Keratinocyte (primary cell): ENCODE results near the gene PPL. TPM values are rescaled to one million over a fixed set of nuclear protein-coding genes. Genes with fewer than 3 reads are reported as not detected.

ENCODE experiments used
- DNase-seq: peaks from one replicate; pipeline ENCODE4 v3.0.0-alpha.2; 2011; ENCODE audit warnings: low read depth, missing footprints, low spot score
- FAIRE-seq: peaks from 2 replicates; lab custom pipeline; 2011; peaks lifted over from hg19 to GRCh38; lab: Jason Lieb, UNC
- H2AFZ ChIP-seq: 2 replicates; pipeline ENCODE4 v1.6.0; 2012; ENCODE audit warnings: low read length, control low read depth, inconsistent platforms; ENCODE audit not compliant: control insufficient read depth
- H3K27ac ChIP-seq: 2 replicates; pipeline ENCODE4 v1.5.1; 2011; ENCODE audit warnings: low read length; ENCODE audit not compliant: control insufficient read depth, insufficient read depth
- H3K27me3 ChIP-seq: 3 replicates; pipeline ENCODE4 v1.6.0; 2011; ENCODE audit warnings: low read length; ENCODE audit not compliant: control insufficient read depth, insufficient read depth; ENCODE audit errors: extremely low read depth
- H3K36me3 ChIP-seq, 2 experiments: 2 replicates in 1 of 2; 3 replicates in 1 of 2; pipeline ENCODE4 v1.5.1; 2011; ENCODE audit warnings: low read length in 2 of 2, mild to moderate bottlenecking in 1 of 2; ENCODE audit not compliant: control insufficient read depth in 2 of 2, insufficient read depth in 2 of 2; ENCODE audit errors: extremely low read depth in 1 of 2
- H3K4me1 ChIP-seq: 3 replicates; pipeline ENCODE4 v1.5.1; 2011; ENCODE audit warnings: low read length; ENCODE audit not compliant: control insufficient read depth, insufficient read depth; ENCODE audit errors: extremely low read depth
- H3K4me2 ChIP-seq: 3 replicates; pipeline ENCODE4 v1.6.0; 2011; ENCODE audit warnings: low read depth, low read length; ENCODE audit not compliant: control insufficient read depth, insufficient read depth; ENCODE audit errors: extremely low read depth
- H3K4me3 ChIP-seq, 3 experiments: fragments of 200-600 bp in 1 of 3; sonication (generic) in 1 of 3; 2 replicates in 2 of 3; 3 replicates in 1 of 3; pipeline ENCODE4 v1.5.1; 2011 to 2016; ENCODE audit warnings: low read length in 3 of 3, mild to moderate bottlenecking in 3 of 3, control low read depth in 2 of 3, inconsistent platforms in 1 of 3, low read depth in 1 of 3, mixed read lengths in 1 of 3, mixed run types in 1 of 3, moderate library complexity in 1 of 3; ENCODE audit not compliant: control insufficient read depth in 2 of 3, insufficient read depth in 2 of 3; ENCODE audit errors: extremely low read depth in 1 of 3
- H3K79me2 ChIP-seq: 2 replicates; pipeline ENCODE4 v1.6.0; 2012; ENCODE audit warnings: low read length; ENCODE audit not compliant: control insufficient read depth, insufficient read depth
- H3K9ac ChIP-seq: 3 replicates; pipeline ENCODE4 v1.6.0; 2011; ENCODE audit warnings: low read length; ENCODE audit not compliant: control insufficient read depth, insufficient read depth; ENCODE audit errors: extremely low read depth
- H3K9me1 ChIP-seq: 3 replicates; pipeline ENCODE4 v1.6.0; 2011; ENCODE audit warnings: low read length; ENCODE audit not compliant: control insufficient read depth, insufficient read depth; ENCODE audit errors: extremely low read depth
- H3K9me3 ChIP-seq: 2 replicates; pipeline ENCODE4 v1.5.1; 2012; ENCODE audit warnings: low read depth, low read length; ENCODE audit not compliant: control insufficient read depth
- H4K20me1 ChIP-seq: 3 replicates; pipeline ENCODE4 v1.6.0; 2011; ENCODE audit warnings: low read length; ENCODE audit not compliant: control insufficient read depth, insufficient read depth; ENCODE audit errors: extremely low read depth
- CTCF ChIP-seq, 3 experiments: IDR thresholded peaks in 1 of 3; conservative IDR thresholded peaks in 1 of 3; optimal IDR thresholded peaks in 1 of 3; 2 replicates in 2 of 3; 3 replicates in 1 of 3; pipeline versions ENCODE3 to v1.5.1; 2011; ENCODE audit warnings: low read length in 3 of 3, mild to moderate bottlenecking in 3 of 3, moderate library complexity in 2 of 3, control low read depth in 1 of 3, inconsistent platforms in 1 of 3; ENCODE audit not compliant: insufficient read depth in 2 of 3; ENCODE audit errors: extremely low read depth in 1 of 3
- EZH2 ChIP-seq: IDR thresholded peaks from one replicate; pipeline ENCODE4 v1.6.1; 2012; ENCODE audit warnings: inconsistent platforms, mild to moderate bottlenecking, low read length, moderate library complexity
- dilution Hi-C: fragments of 300-500 bp; cut with MboI; formaldehyde crosslinking; loops from one replicate; pipeline ENCODE4 v1.7.0; 2020; ENCODE audit warnings: low sequenced_read_pairs; ENCODE audit not compliant: extremely low pct_ligation_motif_present
- polyA plus RNA-seq, 5 experiments: library from polyadenylated mRNA; depleted of rRNA in 3 of 5; stranded (reverse) in 3 of 5; stranded (forward) in 1 of 5; unstranded in 1 of 5; fragments of >200 nt; gene quantifications; 1 replicate in 1 of 5; 2 replicates in 3 of 5; 3 replicates in 1 of 5; pipeline versions ENCODE4 v1.2.1 to v1.2.3, GENCODE V29; 2011 to 2012; ENCODE audit warnings: missing spikeins in 2 of 5, low read depth in 1 of 5, low replicate concordance in 1 of 5

PPL gene
- polyA plus RNA-seq, 1 donor (not counting 4 experiments of a cell fraction or from before 2014, with no cell fraction given), result 26.6 TPM

GRCh38 chr16:4948903-4949766 lies 12.2 kb upstream of the PPL start:
- dilution Hi-C loops, result no loop called here

GRCh38 chr16:4947722-4948503 lies 11.0 kb upstream of the PPL start:
- TF ChIP-seq EZH2 (no peak), CTCF (optimal IDR thresholded peaks at IDR 0.05 in 1 of 3, IDR thresholded peaks at IDR 0.05 in 1 of 3, conservative IDR thresholded peaks at IDR 0.05 in 1 of 3; ENCODE audit: extremely low read depth in 1 of 3, insufficient read depth in 2 of 3, low read length in 3 of 3) (no peak)
- Histone ChIP-seq H3K79me2 (no peaks in the 10 kb centered on the region), H3K4me3 (no peak overlapping the region), H3K9ac (no peak overlapping the region), H3K27me3 (no peaks in the 10 kb centered on the region), H2AFZ (no peak overlapping the region), H4K20me1 (no peaks in the 10 kb centered on the region), H3K9me3 (no peaks in the 10 kb centered on the region), H3K4me1 (peaks cover 32% of the 10 kb centered on the region), H3K4me2 (no peak overlapping the region), H3K9me1 (no peaks in the 10 kb centered on the region), H3K27ac (no peak overlapping the region), H3K36me3 (no peaks in the 10 kb centered on the region)
- FAIRE-seq (no peak), DNase-seq (no peak)
- dilution Hi-C loops, result no loop called here

More at GRCh38 chr16:4948903-4949766, 12.2 kb upstream of the PPL start:
- Histone ChIP-seq H3K4me1 (peaks cover 20% of the 10 kb centered on the region), H4K20me1 (no peaks in the 10 kb centered on the region), H3K36me3 (no peaks in the 10 kb centered on the region), H3K9me1 (no peaks in the 10 kb centered on the region), H3K27me3 (no peaks in the 10 kb centered on the region), H3K9ac (no peak overlapping the region), H3K9me3 (no peaks in the 10 kb centered on the region), H3K79me2 (no peaks in the 10 kb centered on the region), H2AFZ (no peak overlapping the region), H3K27ac (no peak overlapping the region), H3K4me2 (no peak overlapping the region), H3K4me3 (no peak overlapping the region)
- no peak for TF ChIP-seq EZH2
- no peak for TF ChIP-seq CTCF (optimal IDR thresholded peaks at IDR 0.05 in 1 of 3, IDR thresholded peaks at IDR 0.05 in 1 of 3, conservative IDR thresholded peaks at IDR 0.05 in 1 of 3; ENCODE audit: extremely low read depth in 1 of 3, insufficient read depth in 2 of 3, low read length in 3 of 3)
- no peak for DNase-seq
- no peak for FAIRE-seq
